Mammary epithelial cell (primary cell): ENCODE measurements around the gene CLPTM1.

Experiments
- EZH2 ChIP-seq: IDR thresholded peaks from 2 replicates; pipeline ENCODE4 v1.6.1; 2012; ENCODE audit warnings: low read length, inconsistent platforms, borderline replicate concordance
- TF ChIP-seq, protein P1 (sequence below), 2 donors: IDR thresholded peaks in 1 of 2; conservative IDR thresholded peaks in 1 of 2; 2 replicates each; pipeline ENCODE4 v1.5.1; 2011 to 2012; ENCODE audit warnings: inconsistent platforms in 2 of 2, low read length in 2 of 2, mild to moderate bottlenecking in 2 of 2, control low read depth in 1 of 2, low read depth in 1 of 2; ENCODE audit not compliant: insufficient read depth in 1 of 2; ENCODE audit errors: extremely low read depth in 1 of 2

DNA sequence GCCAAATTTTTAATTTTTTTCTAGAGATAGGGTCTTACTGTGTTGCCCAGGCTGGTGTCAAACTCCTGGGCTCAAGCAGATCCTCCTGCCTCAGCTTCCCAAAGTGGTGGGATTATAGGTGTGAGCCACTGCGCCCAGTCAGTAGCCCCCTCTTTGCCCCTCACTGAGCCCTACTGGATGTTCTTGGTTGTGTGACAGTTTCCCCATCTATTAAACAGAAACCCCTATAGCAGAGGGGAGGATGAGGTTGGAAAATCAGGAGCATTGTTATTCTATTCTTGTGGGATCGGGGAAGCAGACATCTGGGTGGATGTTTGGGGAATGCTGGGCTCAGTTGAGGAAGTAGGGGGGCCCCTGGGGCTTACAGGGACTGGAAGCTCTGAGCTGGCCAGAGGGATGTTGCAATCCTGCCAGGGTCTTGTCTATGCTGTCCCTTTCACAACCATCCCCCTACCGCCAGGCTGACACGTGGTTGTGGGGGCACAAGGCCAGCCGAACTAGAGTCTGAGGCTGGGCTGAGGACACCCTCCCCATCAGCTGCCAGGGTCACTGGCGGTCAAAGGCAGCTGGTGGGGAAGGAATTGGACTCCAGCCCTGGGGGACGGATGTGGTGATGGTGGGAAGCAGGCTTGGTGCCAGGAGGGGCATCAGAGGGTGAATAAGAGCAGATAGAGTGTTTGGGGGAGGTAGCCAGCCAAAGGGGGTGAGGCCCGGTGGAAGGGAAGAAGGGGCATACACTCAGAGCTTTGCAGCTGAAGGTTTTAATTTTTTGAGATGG is 29.9 kb upstream of the CLPTM1 start:
- TF ChIP-seq, protein P1, sequence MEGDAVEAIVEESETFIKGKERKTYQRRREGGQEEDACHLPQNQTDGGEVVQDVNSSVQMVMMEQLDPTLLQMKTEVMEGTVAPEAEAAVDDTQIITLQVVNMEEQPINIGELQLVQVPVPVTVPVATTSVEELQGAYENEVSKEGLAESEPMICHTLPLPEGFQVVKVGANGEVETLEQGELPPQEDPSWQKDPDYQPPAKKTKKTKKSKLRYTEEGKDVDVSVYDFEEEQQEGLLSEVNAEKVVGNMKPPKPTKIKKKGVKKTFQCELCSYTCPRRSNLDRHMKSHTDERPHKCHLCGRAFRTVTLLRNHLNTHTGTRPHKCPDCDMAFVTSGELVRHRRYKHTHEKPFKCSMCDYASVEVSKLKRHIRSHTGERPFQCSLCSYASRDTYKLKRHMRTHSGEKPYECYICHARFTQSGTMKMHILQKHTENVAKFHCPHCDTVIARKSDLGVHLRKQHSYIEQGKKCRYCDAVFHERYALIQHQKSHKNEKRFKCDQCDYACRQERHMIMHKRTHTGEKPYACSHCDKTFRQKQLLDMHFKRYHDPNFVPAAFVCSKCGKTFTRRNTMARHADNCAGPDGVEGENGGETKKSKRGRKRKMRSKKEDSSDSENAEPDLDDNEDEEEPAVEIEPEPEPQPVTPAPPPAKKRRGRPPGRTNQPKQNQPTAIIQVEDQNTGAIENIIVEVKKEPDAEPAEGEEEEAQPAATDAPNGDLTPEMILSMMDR (conservative IDR thresholded peaks at IDR 0.05 in 1 of 2, IDR thresholded peaks at IDR 0.05 in 1 of 2; ENCODE audit: extremely low read depth in 1 of 2, insufficient read depth in 1 of 2, low read depth in 1 of 2, low read length in 2 of 2), result no peak
- no peak for TF ChIP-seq EZH2
